Activated CD4-positive, alpha-beta T cell treated with anti-CD3 and anti-CD28 coated beads, Interleukin-2, Interleukin-6, amounts not matched to agents 100 ng/mL and 50 ng/mL, durations not matched to agents 16 hours and 8 hours (primary cell): ENCODE measurements around the gene POLR2E.
"Not testable (repeated sequence)": the region's sequence is repeated elsewhere in the genome, so short reads cannot be mapped to it uniquely, and the experiment has no call there.

Experiments
- DNase-seq: peaks from one replicate; pipeline ENCODE4 v3.0.0-alpha.2; 2020

POLR2E gene

DNA sequence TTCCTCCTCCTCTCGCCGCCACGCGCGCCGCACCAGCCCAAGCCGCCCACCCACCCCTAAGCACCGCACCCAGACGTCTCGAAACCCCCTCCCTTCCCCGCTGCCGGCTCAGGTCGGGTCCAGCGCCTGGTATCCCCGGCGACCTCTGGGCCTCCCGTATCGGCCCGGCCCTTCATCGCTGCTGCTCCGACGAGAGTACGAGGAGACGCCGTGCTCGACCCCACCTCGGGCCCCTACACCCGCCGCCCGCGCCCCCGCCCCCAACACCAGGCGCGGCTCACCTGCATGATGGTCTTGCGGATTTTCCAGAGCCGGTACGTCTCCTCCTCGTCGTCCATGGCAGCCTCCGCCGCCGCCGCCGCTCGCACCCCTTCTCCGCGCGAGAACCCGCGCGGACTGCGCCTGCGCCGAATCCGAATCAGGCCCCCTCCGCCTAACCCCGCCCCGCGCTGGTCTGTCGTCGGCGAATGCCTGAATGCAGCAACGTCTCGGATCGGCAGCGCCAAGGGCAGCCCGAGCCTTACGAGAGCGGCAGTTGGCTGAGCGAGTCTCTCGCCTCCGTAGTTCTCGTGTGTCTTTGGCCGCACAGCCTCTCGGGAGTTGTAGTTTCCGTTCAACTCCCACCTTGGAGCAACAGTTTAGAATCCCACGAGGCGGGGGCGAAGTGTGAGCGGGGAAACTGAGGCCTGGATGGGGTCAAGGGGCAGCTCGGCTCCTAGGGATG lies at the start of gene POLR2E:
TSS of gene POLR2E (minus strand) at position 398 of the 724 bp plus-strand sequence. CDS start at position 338, 60 bp downstream.
- DNase-seq = peak; percentile 99

DNA sequence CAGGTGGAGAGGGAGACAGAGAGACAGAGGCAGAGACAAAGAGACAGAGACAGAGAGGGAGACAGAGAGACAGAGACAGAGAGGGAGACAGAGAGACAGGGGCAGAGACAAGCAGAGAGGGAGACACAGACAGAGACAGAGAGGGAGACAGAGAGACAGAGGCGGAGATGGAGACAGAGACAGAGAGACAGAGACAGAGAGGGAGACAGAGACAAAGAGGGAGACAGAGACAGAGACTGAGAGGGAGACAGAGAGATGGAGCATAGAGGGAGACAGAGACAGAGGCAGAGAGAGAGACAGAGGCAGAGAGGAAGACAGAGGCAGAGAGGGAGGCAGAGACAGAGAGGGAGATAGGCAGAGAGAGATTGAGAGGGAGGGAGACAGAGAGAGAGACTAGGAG lies 49.6 kb upstream of the POLR2E start:
- DNase-seq = no peak

DNA sequence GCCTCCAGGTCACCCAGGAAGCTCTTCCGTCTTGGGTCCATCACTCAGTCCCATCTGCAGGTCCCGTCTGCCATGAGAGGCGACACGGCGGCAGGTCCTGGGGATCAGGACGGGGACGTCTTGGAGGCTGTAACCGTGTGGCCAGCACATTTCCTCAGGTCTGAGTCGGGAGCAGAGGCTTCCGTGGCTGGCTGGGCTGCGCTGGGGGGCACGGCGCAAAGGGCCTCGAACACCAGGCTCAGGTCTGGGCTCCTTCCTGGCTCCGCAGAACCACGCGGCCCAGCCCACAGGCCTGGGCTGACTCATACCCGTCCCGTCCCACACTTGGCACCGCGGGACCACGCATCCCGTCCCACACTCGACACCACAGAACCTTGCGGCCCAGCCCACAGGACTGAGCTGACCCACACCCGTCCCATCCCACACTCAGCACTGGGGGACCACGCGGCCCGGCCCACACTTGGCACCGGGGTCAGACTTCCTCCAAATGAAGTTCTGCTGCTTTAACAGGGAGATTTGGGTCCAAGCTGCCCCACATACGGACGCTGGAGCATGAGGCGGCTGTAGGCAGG lies 48.7 kb upstream of the POLR2E start:
- DNase-seq = no peak

DNA sequence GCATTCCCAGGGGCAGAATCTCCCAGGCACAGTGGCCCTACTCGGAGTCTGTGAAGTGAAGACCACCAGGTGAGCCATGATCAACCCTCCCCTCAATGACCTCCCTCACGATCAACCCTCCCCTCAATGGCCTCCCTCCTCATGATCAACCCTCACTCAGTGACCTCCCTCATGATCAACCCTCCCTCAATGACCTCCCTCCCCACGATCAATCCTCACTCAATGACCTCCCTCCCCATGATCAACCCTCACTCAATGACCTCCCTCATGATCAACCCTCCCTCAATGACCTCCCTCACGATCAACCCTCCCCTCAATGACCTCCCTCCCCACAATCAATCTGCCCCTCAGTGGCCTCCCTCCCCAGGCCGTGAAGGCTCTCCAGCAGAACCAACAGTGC lies 46.8 kb upstream of the POLR2E start:
- no peak for DNase-seq

DNA sequence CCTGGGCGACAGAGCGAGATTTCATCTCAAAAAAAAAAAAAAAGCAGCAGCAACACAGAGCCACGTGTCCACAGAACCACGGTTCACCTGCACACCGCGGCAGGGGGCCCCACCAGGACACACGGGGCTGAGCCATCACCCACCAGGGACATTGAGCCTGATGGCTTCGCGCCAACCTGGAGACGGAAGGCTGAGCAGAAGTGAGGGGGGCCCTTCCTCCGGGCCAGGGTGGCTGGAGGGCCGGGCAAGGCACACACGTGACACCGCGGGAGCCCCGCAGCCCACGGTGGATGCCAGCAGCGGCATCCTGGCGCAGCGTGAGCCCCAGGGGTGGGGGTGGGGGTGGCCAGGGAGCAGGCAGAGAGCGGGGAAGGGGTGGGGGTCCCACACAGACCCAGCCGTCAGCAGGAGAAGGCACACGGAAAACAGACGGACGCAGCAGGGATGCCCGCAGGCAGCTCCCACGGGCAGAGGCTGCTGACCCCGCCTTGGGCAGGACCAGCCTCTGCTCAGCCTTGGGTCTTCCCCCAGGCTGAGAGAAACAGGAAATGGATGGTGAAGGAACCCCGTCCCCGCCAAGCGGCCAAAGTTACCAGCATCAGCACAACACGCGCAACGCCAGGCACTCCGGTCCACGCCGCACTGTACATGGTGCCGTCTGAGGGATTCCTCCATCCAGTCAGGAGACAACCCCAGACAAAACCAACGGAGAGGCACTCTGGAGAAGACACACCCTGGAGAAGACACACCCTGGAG lies 45.3 kb upstream of the POLR2E start:
- no peak for DNase-seq

DNA sequence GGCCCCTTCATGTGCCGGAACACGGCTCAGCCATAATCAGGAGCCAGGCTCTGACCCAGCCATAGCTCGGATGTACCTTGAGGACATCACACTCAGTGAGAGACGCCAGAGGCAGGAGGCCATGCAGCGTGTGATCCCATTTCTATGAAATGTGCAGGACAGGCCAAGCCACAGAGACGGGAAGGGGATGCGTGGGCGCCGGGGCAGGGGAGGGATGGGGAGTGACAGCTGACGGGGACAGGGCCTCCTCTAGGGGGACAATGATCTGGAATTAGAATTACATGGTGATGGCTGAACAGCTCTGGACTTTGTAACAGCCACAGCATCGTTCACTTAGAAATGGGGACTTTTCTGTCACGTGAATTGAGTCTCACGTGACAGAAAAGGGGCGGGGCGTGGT lies 44.0 kb upstream of the POLR2E start:
- no peak for DNase-seq

DNA sequence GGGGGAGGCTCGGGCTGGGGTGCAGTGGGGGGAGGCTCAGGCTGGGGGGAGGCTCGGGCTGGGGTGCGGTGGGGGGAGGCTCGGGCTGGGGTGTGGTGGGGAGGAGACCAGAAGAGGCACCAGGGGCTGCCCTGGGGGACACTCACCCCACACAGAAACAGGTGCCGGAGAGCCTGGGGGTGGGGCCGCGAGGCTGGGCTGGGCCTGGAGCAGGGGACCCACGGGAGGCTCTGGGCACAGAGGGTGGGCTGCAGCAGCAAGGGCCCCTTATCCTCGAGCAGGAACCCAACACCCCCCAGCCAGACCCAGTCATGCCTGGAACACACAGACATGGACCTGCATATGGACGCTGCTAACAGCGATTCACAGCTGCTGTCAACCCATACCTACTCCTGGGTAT lies 42.9 kb upstream of the POLR2E start:
- DNase-seq = no peak

DNA sequence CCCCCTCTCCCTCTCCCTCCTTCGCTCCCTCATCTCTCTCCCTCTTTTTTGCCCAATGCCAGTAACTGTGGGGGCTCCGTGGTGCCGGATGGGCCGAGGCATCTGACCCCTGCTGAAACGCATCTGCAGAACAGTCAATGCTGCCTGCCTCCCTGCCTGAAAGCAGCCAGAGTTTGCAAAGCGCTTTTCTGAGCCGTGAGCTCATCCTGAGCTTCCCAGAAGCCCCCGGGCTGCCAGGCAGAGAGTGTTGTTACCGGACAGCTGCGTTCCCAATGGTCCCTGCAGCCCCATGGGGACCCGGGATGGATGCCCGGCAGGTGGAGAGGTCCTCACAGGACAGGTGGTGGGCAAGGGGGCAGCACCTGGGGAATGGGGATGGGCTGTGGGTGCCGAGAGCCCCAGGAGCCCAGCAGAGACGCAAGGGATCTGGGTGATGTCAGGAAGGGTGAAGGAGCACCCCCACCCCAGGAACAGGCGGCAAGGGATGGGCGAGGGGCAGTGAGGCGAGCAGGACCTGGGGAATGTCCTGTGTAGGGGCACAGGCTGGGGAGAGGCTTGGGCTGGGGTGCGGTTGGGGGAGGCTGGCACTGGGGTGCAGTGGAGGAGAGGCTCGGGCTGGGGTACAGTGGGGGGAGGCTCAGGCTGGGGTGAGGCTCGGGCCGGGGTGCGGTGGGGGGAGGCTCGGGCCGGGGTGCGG lies 41.6 kb upstream of the POLR2E start:
- no peak for DNase-seq

DNA sequence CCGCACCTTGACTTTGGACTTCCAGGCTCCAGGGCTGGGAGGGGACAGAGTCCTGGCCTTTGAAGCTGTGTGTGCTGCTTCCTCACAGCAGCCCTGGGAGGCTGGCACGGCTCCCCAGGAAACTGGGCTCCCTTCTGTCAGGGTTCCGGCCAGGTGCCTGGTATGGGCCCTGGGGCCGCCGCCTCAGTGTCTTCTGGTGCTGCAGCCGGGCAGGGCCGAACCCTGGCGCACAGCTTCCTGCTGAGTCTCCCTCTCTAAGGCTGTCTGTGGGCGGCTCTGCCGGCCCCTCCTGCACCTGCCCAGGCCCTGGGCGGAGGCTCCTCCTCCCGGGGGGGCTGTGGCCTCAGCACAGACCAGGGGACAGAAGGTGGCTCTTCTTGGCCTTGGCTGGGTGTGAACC lies 41.0 kb upstream of the POLR2E start:
- DNase-seq = no peak

DNA sequence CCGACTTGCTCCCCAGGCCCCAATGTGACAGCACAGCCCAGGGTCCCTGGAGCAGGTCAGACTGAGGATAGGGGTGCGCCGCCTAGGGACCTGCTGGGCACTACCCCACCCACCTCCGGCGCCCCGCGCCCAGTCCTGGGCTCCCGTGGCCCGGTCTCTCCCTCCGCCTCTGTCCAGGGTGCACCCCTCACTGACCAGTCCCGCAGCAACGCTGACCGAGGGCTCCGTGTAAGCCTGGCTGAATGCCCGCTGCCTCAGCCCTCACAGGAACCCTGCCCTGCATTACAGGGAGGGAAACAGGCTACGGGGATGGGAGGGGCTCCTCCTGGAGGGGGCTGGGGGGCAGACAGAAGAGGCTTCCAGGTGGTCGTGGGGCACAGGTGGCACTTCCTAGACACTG lies 40.3 kb upstream of the POLR2E start:
- no peak for DNase-seq

DNA sequence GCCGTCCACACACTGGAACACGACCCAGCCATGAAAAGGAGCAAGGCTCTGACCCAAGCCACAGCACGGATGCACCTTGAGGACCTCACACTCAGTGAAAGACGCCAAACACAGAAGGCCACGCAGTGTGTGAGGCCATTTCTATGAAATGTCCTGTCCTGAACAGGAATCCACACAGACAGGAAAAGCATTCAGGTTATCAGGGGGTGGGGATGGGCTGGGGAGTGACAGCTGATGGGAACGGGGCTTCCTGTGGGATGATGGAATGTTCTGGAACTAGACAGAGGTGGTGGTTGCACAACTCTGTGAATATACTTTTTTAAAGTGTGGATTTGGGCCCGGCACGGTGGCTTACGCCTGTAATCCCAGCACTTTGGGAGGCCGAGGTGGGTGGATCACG lies 39.3 kb upstream of the POLR2E start:
- no peak for DNase-seq

DNA sequence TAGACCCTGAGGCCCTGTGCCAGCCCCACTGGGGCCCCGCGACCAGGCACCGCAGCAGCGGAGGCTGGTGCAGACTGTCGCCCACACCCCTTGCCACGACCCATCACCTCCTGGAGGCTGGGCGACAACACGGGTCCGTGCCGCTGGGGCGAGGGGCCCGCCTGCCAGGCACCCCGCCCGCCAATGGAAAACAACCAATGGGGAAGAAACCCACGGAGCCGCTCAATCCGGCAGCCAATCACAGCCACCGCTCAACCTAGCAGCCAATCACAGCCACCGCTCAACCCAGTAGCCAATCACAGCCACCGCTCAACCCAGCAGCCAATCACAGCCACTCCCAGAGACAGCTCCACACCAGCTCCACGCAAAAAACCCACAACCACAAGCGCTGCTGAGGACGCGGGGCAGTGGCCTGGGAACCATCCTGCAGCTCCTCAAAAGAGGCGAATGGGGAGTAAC lies 38.3 kb upstream of the POLR2E start:
- DNase-seq = peak; percentile 92

DNA sequence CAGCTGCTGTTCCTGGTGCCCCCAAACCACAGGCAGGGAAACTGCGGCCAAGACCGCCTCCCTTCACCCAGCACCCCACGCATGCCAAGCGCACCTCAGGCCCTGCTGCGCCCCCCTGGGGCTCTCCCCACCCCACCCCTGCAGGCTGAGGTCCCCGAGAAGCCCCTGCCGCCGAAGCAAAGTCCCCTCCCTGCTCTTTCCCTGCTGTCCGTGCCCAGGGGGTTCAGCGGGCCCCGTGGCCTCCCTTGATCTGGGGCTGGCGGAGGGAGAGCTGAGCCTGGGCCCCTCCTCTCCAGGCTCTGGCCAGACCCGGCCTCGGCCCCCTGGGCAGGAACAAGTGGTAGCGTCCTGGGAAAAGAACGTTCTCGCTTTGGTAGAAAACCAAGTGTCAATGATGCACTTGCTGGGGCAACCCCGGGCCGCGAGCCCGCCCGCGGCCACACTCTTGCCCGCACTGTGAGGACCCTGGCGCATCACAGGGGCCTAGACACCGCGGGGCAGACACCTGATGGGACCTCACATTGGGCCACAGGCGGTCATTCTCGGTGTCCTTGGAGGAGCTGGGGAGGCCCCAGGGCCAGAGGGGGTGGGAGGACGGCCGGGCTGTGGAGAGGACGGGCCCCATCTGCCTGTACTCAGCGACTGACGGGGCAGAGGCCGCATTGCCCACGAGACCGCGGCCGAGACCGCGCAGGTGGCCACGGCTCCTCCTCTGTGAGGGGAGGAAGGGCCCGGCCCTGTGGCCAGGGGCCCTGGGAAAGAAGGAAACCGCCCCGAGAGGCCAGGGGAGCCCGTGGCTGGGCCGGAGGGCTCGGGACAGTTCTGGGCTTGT lies 37.6 kb upstream of the POLR2E start:
- peak; percentile 51 for DNase-seq

DNA sequence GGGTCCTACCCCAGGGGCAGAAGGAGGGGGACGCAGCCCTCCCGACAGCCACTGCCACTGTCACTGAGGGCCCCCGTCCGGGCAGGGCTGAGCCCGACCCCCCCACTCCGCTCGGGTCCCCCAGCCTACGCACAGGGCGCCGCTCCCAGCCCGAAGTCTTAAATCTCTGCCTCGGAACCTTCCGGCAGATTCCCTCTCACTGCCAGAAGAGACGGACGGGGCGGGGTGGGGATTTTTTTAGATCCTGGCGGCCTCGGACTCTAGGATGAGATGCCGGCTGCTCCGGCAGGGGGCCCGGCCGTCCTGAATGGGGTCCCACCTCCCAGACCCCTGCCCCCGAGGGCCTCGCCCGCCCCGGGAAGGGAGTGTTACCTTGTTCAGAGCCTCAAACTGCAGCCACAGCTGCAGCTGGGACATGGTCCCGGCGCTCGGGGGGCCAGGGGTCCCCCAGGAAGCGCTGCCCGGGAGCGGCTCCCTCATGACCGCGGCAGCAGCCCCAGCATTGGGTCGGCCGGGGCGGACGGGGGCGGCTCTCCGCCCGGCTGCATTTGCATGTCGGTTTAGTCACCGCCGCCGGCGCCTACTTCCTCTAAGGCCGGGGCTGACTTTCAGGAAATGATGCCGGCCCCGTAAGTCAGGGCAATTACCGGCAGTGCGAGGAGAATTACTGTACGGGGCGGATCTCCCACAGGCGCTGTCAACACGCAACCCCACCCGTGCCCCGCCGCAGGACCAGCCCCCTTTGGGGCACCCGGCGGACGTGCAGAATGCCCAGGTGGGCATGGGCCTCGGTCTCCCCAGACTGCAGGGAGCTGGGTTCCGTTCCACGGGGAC lies 36.8 kb upstream of the POLR2E start:
- peak; percentile 94 for DNase-seq

DNA sequence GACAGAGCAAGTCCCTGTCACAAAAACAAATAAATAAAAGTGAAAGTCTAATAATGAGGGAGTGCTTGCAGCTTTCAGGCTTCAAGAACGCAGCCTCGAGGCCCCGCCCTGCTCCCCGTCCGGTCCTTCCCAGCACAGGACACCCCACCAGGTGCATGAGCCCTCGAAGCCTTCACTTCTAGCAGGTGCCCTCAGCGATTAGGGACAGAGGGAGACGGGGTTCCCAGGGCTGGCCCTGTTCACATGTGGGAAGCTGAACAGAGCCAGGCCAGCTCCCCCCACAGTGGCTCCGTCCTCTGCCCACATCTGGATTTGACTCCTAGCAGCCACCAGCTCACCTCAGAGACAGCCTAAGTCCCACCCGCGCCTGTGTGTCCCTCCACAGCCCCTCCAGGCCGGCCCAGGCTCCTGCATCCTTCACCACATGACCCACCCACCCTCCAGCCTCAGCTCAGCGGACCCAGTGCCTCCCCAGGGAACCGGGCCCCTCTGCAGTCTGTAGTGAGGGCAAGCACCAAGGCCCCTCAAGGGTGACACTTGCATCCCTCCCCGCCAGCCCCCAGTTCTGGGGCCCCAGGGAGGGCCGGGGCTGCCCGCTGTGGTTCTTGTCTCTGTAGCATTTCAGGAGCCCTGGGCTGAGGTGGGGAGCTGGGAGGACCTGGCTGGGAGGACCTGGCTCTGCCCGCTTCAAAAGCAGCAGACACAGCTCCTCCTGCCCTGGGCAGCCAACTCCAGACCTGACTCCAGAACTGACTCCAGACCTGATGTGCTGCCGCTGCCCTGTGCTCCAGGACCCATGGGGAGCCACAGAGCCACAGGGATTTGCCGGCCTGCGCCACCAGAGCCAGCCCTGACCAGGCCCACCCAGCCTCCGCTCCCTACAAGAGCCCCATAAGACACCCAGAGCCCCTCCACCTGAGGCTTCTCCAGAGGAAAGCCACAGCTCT lies 35.9 kb upstream of the POLR2E start:
- peak; percentile 65 for DNase-seq

DNA sequence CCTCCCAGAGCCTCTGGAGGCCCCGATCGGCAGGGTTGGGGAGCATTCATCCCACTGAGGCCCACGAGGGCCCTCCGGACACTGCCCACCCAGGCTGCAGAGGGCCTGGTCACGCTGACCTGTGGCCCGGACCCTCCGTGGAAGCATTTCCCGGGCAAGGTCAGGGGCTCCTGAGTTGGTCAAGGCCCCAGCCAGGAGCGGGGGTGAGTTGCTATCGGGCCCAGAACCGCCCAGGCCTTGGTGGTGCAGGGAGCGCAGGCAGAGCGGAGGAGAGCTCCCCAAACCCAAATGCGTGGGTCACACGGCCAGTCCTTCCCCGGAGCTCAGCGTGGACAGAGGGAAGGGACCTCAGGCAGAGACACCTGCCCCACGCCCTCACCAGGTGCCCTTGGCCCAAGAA lies 34.4 kb upstream of the POLR2E start:
- no peak for DNase-seq

DNA sequence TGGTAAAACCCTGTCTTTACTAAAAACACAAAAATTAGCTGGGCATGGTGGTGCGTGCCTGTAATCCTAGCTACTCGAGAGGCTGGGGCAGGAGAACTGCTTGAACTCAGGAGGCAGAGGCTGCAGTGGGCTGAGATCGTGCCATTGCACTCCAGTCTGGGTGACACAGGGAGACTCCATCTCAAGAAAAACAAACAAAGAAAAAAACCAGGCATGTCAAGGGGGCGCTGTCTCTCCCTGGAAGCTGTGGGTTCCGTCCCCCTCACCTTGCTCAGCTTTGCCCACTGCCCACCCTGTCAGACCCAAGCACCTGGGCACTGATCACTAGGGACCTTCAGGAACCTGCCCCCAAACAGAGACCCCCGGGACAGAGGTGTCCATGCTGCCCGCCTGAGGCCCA lies 33.9 kb upstream of the POLR2E start:
- DNase-seq = not testable (repeated sequence)

DNA sequence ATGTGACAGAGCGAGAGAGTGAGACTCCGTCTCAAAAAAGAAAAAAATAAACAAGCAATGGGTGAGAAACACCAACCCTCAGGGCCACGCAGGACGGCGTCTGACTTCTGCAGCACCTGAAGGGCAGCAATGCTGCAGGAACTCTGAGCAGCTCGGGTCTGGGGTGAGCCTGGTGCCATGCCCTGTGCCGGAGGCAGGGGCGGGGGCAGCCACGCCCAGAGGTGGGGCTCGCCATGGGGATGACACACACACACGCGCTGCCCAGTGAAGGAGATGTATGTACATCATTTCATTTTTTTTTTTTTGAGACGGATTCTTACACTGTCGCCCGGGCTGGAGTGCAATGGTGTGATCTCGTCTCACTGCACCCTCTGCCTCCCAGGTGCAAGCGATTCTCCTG lies 32.9 kb upstream of the POLR2E start:
- no peak for DNase-seq

DNA sequence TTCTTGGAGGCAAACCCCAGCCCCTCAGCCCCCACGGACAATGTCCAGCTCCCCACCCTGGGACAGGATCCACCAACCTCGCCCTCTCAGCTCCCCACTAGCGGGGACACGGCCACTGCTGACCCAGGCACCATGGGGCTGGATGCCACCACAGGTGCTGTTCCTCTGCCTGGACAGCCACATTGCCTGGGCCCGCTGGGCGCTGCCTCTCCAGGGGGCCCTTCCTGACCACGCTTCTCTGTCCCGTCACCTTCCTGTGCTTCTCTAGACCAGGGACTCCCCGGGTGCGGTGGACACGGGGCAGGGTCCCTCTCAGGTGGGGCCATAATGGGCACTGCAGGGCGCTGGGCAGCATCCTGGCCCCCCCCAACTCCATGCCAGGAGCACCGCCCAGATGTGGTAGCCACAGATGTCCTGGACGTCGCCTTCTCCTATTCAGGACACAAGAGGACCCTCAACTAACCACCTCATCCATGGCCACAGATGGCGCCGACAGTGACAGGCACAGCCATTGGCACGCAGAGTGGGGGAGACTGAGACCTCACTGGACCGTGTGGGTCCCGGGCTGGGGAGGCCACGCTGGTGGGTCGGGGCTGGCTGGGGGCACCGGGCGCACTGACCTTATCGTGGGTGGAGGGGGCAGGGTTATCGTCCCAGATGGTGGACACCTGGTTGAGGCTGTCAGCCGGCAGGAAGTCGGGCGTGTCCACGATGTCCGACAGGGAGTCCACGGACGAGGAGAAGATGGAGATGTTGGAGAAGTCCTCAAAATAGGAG lies 32.0 kb upstream of the POLR2E start:
- no peak for DNase-seq
